Gastrocnemius medialis (tissue), 4 donors: ENCODE results near the gene N4BP2. TPM values are rescaled to one million over a fixed set of nuclear protein-coding genes. Genes with fewer than 3 reads are reported as not detected.

ENCODE experiments used
- ATAC-seq, 2 donors: fragments of 150-250 bp; one replicate each; pipeline ENCODE4 v1.9.1; 2016
- DNase-seq, 2 donors: peaks; one replicate each; pipeline ENCODE4 v3.0.0-alpha.2; 2019
- H3K27ac ChIP-seq, 4 donors: fragments of 200-600 bp; sonication (generic); 1 replicate in 1 of 4; 2 replicates in 3 of 4; pipeline ENCODE4 v1.5.1; 2016 to 2018; ENCODE audit warnings: mild to moderate bottlenecking in 2 of 4, moderate library complexity in 1 of 4
- H3K27me3 ChIP-seq, 3 donors: fragments of 200-600 bp; sonication (generic) in 2 of 3; 1 replicate in 1 of 3; 2 replicates in 2 of 3; pipeline versions ENCODE4 v1.5.1 to v1.6.0; 2016 to 2019; ENCODE audit warnings: mild to moderate bottlenecking in 1 of 3, moderate library complexity in 1 of 3
- H3K36me3 ChIP-seq, 2 donors: fragments of 200-600 bp; sonication (generic) in 1 of 2; one replicate each; pipeline ENCODE4 v1.5.1; 2017 to 2018
- H3K4me1 ChIP-seq, 2 donors: fragments of 200-600 bp; sonication (generic) in 1 of 2; one replicate each; pipeline ENCODE4 v1.5.1; 2016 to 2017; ENCODE audit warnings: mild to moderate bottlenecking in 2 of 2
- H3K4me3 ChIP-seq, 4 donors: fragments of 200-600 bp; sonication (generic) in 3 of 4; 1 replicate in 1 of 4; 2 replicates in 3 of 4; pipeline ENCODE4 v1.5.1; 2016 to 2019; ENCODE audit warnings: mild to moderate bottlenecking in 2 of 4
- H3K9me3 ChIP-seq, 3 donors: fragments of 200-600 bp; sonication (generic) in 2 of 3; 1 replicate in 1 of 3; 2 replicates in 2 of 3; pipeline ENCODE4 v1.5.1; 2016 to 2019
- CTCF ChIP-seq, 5 experiments: fragments of 450-650 bp in 3 of 5; fragments of 200-600 bp in 2 of 5; sonication (generic) in 2 of 5; IDR thresholded peaks in 4 of 5; conservative IDR thresholded peaks in 1 of 5; 1 replicate in 4 of 5; 2 replicates in 1 of 5; pipeline ENCODE4 v1.5.1; 2016 to 2019; ENCODE audit warnings: antibody characterized with exemption in 5 of 5, mild to moderate bottlenecking in 3 of 5, moderate library complexity in 3 of 5
- POLR2A ChIP-seq, 2 donors: fragments of 450-650 bp; IDR thresholded peaks; one replicate each; pipeline ENCODE4 v1.6.1; 2017; ENCODE audit warnings: antibody characterized with exemption in 2 of 2, mild to moderate bottlenecking in 2 of 2, moderate library complexity in 2 of 2
- in situ Hi-C, 4 donors: fragments of 200-750 bp; cut with MboI; loops; one replicate each; pipeline versions ENCODE4 v1.15.0 to v1.8.0; 2017; ENCODE audit warnings: low sequenced_read_pairs in 4 of 4
- intact Hi-C: fragments of 100-400 bp; cut with DNase I; formaldehyde crosslinking; loops from one replicate; pipeline ENCODE4 v1.15.1; 2023; ENCODE audit warnings: low total_unique reads
- total RNA-seq, 4 donors: library from RNA; depleted of rRNA; stranded (reverse); fragments of >200 nt; gene quantifications; one replicate each; pipeline versions ENCODE4 v1.1.0 to v1.2.3, GENCODE V29; 2016

Gene N4BP2
- total RNA-seq, 4 donors from 2014 or later = 1.3 to 7.0 (median 3.3) TPM

- Histone ChIP-seq H3K27me3 (no peaks in the 10 kb centered on the region), H3K4me3 (peak overlapping the region; percentile 77 to 99 (median 85)), H3K4me1 (peaks cover 3 to 13% of the 10 kb centered on the region in 2 donors), H3K36me3 (no peaks in the 10 kb centered on the region), H3K9me3 (no peaks in the 10 kb centered on the region), H3K27ac (peak overlapping the region; percentile 94 to 99 (median 96))
- ATAC-seq (peak; percentile 83 to 89), DNase-seq (peak; percentile 75 to 76)
- TF ChIP-seq CTCF (IDR thresholded peaks at IDR 0.05 in 4 of 5, conservative IDR thresholded peaks at IDR 0.05 in 1 of 5) (no peak), POLR2A (IDR thresholded peaks at IDR 0.05) (peak in 1 of 2 donors; percentile 49)
- in situ Hi-C loops (loop anchor here (10.0 to 25.0 kb wide), 2 partner anchors 255 to 257 kb away; no protein-coding TSS in a partner anchor), intact Hi-C loops (loop anchor here (1.0 to 5.0 kb wide), 6 partner anchors 80 to 875 kb away; partner anchors contain the start of genes LIAS, PDS5A, RPL9 and SMIM14)
Observed at GRCh38 chr4:40057586-40058091, 989 bp downstream of the N4BP2 start.

- intact Hi-C loops (loop anchor here (5.0 kb wide), 2 partner anchors 531 to 601 kb away; partner anchors contain the start of genes LIAS, RPL9 and UGDH), in situ Hi-C loops (loop anchor here (10.0 to 25.0 kb wide), 2 partner anchors 254 to 257 kb away; no protein-coding TSS in a partner anchor)
- DNase-seq (no peak), ATAC-seq (no peak)
- Histone ChIP-seq H3K27me3 (no peaks in the 10 kb centered on the region), H3K9me3 (no peaks in the 10 kb centered on the region), H3K36me3 (no peaks in the 10 kb centered on the region), H3K4me3 (peak overlapping the region; percentile 77 to 99 (median 85)), H3K27ac (peak overlapping the region; percentile 94 to 99 (median 96)), H3K4me1 (peaks cover 3 to 13% of the 10 kb centered on the region in 2 donors)
- TF ChIP-seq POLR2A (IDR thresholded peaks at IDR 0.05) (no peak), CTCF (IDR thresholded peaks at IDR 0.05 in 4 of 5, conservative IDR thresholded peaks at IDR 0.05 in 1 of 5) (no peak)
Observed at GRCh38 chr4:40058121-40058520, 1.5 kb downstream of the N4BP2 start.

GRCh38 chr4:40058854-40059253 is 2.2 kb downstream of the N4BP2 start:
- no peaks in the 10 kb centered on the region for H3K36me3 ChIP-seq
- in situ Hi-C loops = loop anchor here (10.0 to 25.0 kb wide), 2 partner anchors 253 to 256 kb away; no protein-coding TSS in a partner anchor
- no peak overlapping the region for H3K27ac ChIP-seq
- no peak overlapping the region for H3K4me3 ChIP-seq
- intact Hi-C loops = loop anchor here (5.0 kb wide), 2 partner anchors 532 to 602 kb away; partner anchors contain the start of genes LIAS, RPL9 and UGDH
- TF ChIP-seq POLR2A (IDR thresholded peaks at IDR 0.05) = no peak
- no peak for TF ChIP-seq CTCF (IDR thresholded peaks at IDR 0.05 in 4 of 5, conservative IDR thresholded peaks at IDR 0.05 in 1 of 5)
- no peak for DNase-seq
- no peak for ATAC-seq
- peaks cover 3 to 13% of the 10 kb centered on the region in 2 donors for H3K4me1 ChIP-seq
- no peaks in the 10 kb centered on the region for H3K27me3 ChIP-seq
- H3K9me3 ChIP-seq = no peaks in the 10 kb centered on the region

GRCh38 chr4:40059362-40059761 is 2.7 kb downstream of the N4BP2 start:
- TF ChIP-seq CTCF (IDR thresholded peaks at IDR 0.05 in 4 of 5, conservative IDR thresholded peaks at IDR 0.05 in 1 of 5) (no peak), POLR2A (IDR thresholded peaks at IDR 0.05) (no peak)
- Histone ChIP-seq H3K4me1 (peaks cover 3 to 13% of the 10 kb centered on the region in 2 donors), H3K9me3 (no peaks in the 10 kb centered on the region), H3K36me3 (no peaks in the 10 kb centered on the region), H3K4me3 (no peak overlapping the region), H3K27ac (no peak overlapping the region), H3K27me3 (no peaks in the 10 kb centered on the region)
- intact Hi-C loops (loop anchor here (5.0 kb wide), 2 partner anchors 532 to 602 kb away; partner anchors contain the start of genes LIAS, RPL9 and UGDH), in situ Hi-C loops (loop anchor here (10.0 to 25.0 kb wide), 2 partner anchors 253 to 255 kb away; no protein-coding TSS in a partner anchor)
- ATAC-seq (no peak), DNase-seq (no peak)
